GM12872 (cell line): Measurements from ENCODE around the gene HCRTR1.

Source experiments
- TF ChIP-seq, protein P1 (sequence below): IDR thresholded peaks from 3 replicates; pipeline ENCODE4 v1.5.1; 2011; ENCODE audit warnings: low read depth, mild to moderate bottlenecking, low read length, moderate library complexity; ENCODE audit not compliant: insufficient read depth

HCRTR1 gene

DNA sequence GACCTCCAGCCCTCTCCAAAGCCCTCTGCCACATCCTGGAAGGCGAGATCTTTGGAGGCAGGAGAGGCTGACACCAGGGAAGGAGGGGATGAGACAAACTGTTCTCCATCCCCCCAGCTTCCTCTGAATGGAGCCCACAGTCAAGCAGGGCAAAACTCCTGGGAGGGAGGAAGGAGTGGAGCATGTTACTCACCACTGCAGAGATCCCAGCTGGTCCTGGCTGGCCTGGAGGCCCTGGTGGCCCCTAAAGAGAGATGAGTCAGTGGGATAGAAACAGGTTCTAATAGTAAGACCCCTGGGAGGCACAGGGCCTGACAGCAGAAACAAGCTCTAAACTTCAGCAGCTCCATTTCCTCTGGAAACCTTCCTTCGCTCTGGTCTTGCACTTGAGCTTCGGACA lies 41.2 kb downstream of the HCRTR1 start:
- TF ChIP-seq, protein P1, sequence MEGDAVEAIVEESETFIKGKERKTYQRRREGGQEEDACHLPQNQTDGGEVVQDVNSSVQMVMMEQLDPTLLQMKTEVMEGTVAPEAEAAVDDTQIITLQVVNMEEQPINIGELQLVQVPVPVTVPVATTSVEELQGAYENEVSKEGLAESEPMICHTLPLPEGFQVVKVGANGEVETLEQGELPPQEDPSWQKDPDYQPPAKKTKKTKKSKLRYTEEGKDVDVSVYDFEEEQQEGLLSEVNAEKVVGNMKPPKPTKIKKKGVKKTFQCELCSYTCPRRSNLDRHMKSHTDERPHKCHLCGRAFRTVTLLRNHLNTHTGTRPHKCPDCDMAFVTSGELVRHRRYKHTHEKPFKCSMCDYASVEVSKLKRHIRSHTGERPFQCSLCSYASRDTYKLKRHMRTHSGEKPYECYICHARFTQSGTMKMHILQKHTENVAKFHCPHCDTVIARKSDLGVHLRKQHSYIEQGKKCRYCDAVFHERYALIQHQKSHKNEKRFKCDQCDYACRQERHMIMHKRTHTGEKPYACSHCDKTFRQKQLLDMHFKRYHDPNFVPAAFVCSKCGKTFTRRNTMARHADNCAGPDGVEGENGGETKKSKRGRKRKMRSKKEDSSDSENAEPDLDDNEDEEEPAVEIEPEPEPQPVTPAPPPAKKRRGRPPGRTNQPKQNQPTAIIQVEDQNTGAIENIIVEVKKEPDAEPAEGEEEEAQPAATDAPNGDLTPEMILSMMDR, result no peak

- TF ChIP-seq, protein P1, result no peak
Observed at GRCh38 chr1:31659889-31660288, 42.4 kb downstream of the HCRTR1 start.

DNA sequence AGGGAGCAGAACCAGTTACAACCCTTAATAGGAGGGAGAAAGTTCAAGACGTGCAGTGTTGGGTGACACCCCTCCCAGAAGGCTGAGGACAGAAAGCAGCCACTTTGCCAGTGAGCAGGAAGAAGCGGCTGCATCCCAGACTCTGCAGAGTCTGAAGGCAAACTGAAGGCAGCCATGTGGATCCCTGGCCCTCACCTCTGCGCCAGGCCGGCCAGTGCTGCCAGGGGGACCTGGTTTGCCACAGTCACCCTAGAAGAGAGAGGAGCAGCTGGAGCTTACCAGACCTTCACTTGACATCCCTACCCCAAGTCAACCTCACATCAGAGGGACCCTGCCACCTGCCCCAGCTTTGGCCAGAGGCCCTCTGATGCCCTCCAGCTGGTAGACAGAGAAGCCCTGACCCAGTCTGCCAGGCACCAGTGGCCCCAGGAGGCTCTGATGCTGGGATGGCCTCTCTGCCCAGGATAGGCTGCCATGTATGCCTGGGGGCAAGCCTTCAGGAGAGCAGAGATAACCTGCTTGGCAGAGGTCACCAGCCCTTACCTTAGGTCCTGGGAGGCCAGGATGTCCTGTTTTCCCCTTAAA lies 43.5 kb downstream of the HCRTR1 start:
- TF ChIP-seq, protein P1, result no peak

- TF ChIP-seq, protein P1, result no peak
Observed at GRCh38 chr1:31661856-31662255, 44.4 kb downstream of the HCRTR1 start.

GRCh38 chr1:31662463-31662862 lies 45.0 kb downstream of the HCRTR1 start:
- TF ChIP-seq, protein P1, result no peak

DNA sequence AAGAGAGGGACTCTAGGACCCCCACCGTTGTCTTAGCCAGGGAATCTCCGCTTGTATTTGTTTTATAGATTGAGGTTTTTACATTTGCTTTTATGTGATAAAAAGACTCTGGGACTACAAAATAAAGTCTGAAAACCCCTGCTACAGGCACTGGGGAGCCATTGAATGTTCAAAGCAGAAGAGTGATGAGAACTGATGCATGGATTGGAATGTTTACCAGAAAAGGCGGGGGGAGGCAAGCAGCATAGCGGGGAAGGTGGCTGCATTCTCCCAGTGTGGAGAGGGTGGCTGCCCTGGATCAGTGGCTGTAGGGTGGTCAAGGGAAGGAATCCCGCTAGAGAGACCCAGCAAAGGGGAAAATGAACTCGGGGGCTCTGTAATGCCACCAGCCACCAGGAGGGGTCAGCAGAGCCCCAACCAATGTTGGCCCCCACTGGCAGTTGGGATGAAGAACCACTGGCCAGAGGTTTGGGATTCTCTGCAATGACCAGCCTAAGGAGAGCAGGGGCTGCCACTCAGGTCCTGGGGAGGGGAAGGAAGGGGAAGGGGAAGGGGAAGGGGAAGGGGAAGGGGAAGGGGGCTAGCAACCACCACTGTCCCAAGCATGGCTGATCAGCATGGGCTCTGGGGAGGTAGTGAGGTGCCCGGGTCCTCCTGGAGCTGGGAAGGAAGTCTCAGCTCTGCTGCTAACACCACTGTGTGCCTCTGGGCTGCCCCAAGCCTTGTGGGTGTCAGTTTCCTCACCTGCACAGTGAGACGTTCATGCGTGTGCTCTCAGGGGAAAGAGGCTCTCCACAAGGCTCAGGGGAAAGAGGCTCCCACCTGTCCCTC lies 46.3 kb downstream of the HCRTR1 start:
- TF ChIP-seq, protein P1, result peak; percentile 95

GRCh38 chr1:31664528-31664927 lies 47.0 kb downstream of the HCRTR1 start:
- TF ChIP-seq, protein P1, result no peak
